HG03159 (cell line): ENCODE measurements around the gene BUB1.
"Not testable (repeated sequence)": the region's sequence is repeated elsewhere in the genome, so short reads cannot be mapped to it uniquely, and the experiment has no call there.

ENCODE experiments used
- ATAC-seq: cut with Tn5 transposase; IDR thresholded peaks from one replicate; pipeline ENCODE4 v1.9.1; 2021; ENCODE audit warnings: mild to moderate bottlenecking, moderate library complexity; ENCODE audit not compliant: unreplicated experiment

BUB1 gene

GRCh38 chr2:110605057-110605456 lies 72.8 kb downstream of the BUB1 start:
- ATAC-seq: not testable (repeated sequence)

GRCh38 chr2:110603917-110604591 lies 73.8 kb downstream of the BUB1 start:
- ATAC-seq: not testable (repeated sequence)

- ATAC-seq: not testable (repeated sequence)
These were observed 75.7 kb downstream of the BUB1 start for GRCh38 chr2:110602139-110602538.

GRCh38 chr2:110591973-110592372 lies 85.9 kb downstream of the BUB1 start:
- ATAC-seq: not testable (repeated sequence)

GRCh38 chr2:110589677-110590330 lies 88.1 kb downstream of the BUB1 start:
- not testable (repeated sequence) for ATAC-seq

- not testable (repeated sequence) for ATAC-seq
These were observed 89.3 kb downstream of the BUB1 start for GRCh38 chr2:110588520-110588919.
